ENCODE data around the gene MOCS1. TPM values are rescaled to one million over a fixed set of nuclear protein-coding genes. Genes with fewer than 3 reads are reported as not detected.
"Not testable (repeated sequence)": the region's sequence is repeated elsewhere in the genome, so short reads cannot be mapped to it uniquely, and the experiment has no call there.

MOCS1 gene
- total RNA-seq = 29.7 TPM
- long read RNA-seq, full-length matches to known transcripts = 56 of 127 reads
- long read RNA-seq, partial matches to known transcripts = 15 of 127 reads
- long read RNA-seq, other reads (novel, unspliced or antisense) = 56 of 127 reads

DNA sequence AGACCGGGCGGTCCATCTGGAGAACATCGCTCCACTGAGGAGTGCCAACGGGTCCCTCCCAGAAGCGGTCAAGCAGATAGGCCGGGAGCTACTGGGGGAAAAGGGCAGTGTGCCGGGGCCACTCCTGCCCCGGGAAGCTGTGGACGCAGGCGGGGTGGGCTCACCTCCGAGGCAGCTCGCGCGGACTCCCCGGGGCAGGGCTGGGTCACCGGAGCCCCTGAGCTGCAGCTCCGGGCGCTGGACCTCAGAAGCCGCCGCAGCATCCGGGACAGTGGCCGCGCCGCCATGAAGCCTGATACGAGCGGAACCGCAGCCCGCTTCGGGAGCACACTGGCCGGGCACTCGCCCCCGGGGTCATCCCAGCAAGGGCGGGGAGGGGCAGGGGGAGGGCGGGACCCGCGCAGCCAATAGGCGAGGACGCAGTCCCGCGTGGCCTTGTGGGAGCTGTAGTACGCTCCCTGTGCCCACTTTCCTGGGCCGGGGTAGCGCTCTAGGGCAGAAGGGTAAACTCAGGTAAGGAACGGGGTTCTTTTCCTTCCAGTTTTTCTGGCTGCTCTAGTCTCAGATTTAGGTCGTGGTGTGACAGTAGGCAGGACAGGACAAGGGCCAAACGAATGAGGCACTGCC is at the start of gene MOCS1:
MOCS1 (minus strand) TSS at position 332 of the 627 bp plus-strand sequence; CDS start at position 287, 45 bp downstream.
- peak; percentile 93 for DNase-seq
- intact Hi-C loops (cut with DNase I) = no loop called here
- peak; percentile 97 for ATAC-seq (ENCODE audit: poor library complexity)

DNA sequence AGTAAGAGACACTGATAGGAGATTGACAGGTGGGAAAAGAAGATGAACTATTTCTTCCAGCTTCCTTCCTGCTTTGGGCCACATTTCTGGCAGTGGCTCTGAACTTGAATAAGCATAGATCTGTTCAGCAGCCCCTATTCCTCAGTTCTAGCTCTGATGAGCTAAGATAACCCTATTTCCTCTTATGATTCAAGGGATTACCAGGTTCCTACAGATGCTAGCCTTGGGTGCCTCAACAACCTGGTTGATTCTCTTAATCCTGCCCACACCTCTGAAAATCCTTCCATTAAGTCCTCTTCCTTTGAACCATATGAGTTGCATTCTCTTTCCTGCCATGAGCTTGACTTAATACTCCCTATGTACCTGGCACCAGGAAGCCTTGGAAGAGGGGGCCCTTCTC is 49.8 kb upstream of the MOCS1 start:
- DNase-seq = no peak
- ATAC-seq (ENCODE audit: poor library complexity) = no peak
- intact Hi-C loops (cut with DNase I) = loop anchor here (5.0 to 10.0 kb wide), 2 partner anchors 323 to 861 kb away; no protein-coding TSS in a partner anchor

DNA sequence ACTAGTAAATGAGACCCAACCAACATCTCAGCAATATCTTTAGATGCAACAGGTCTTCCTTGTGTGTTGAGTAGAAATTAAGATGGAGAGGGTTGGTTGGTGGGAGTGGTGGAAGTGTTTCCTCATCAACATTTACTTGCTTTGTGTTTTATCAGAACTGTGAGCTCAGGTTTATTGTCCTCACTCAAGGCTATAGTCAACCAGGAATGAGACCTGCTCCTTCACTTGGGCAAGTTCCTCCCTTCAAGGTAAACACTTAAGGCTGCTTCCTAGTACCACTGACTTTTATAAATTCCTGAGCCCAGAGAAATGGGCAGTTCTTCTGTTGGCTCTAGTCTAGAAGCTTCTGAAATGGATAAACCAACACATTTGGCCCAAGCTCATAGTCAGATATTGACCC is 48.9 kb upstream of the MOCS1 start:
- intact Hi-C loops (cut with DNase I) = loop anchor here (5.0 to 10.0 kb wide), 2 partner anchors 324 to 862 kb away; no protein-coding TSS in a partner anchor
- no peak for DNase-seq
- ATAC-seq (ENCODE audit: poor library complexity) = no peak

DNA sequence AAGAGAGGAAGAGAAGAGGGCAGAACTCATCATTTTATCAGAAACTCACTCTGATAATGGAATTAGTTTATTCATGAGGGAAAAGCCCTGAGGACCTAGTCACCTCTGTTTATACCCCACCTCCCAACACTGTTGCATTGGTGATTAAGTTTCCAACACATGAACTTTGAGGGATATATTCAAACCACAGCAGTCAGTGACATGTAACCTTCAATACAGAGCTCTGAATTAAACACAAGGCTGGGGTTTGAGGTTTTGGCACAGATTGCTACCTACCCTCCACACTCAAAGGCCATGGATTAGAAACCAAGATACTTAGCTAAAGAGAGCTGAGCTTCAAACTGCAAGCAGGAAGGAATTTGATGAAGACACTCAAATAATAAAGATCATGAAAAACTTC is 48.5 kb upstream of the MOCS1 start:
- no peak for DNase-seq
- intact Hi-C loops (cut with DNase I) = loop anchor here (5.0 to 10.0 kb wide), 2 partner anchors 325 to 862 kb away; no protein-coding TSS in a partner anchor
- ATAC-seq (ENCODE audit: poor library complexity) = no peak

DNA sequence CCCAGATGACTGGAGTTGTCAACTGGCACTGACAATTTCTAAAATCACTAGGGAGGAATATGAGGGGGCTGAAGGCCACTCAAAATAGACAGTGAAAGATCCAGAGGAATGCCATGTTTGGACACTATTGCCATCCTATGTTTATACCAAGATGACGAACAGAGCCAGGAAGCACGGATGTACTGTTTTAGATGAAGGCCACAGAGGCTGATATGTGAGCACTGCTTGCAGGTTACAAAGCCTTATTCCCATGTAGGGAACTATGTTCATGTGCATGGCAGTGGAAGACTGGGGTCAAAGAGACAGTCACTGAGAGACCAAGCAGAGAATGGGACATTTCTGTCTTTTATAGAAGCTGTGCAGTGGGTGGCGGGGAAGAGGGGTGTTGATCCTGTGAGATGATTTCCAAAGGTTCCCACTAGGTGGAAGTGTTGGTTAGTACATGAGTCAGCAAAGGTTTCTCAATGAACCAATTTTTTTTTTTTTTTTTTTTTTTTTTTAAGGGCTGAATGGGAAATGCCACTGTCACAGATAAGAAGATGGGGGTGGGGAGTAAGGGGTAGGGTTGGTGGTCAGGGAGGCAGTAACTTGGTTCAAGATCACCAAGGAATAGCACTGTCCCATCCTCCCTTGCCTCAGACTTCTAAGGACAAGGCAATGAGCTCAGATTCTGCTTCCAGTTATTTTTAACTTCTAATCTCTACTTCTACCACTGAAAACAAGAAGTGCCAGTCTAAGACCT is 46.7 kb upstream of the MOCS1 start:
- intact Hi-C loops (cut with DNase I) = loop anchor here (5.0 to 10.0 kb wide), 2 partner anchors 326 to 864 kb away; no protein-coding TSS in a partner anchor
- ATAC-seq (ENCODE audit: poor library complexity) (peak; percentile 87), DNase-seq (no peak)

GRCh38 chr6:39979461-39980328 is 45.4 kb upstream of the MOCS1 start:
- no peak for DNase-seq
- intact Hi-C loops (cut with DNase I) = loop anchor here (5.0 to 10.0 kb wide), 2 partner anchors 328 to 865 kb away; no protein-coding TSS in a partner anchor
- ATAC-seq (ENCODE audit: poor library complexity) = peak; percentile 27

GRCh38 chr6:39978240-39978639 is 44.0 kb upstream of the MOCS1 start:
- DNase-seq (no peak), ATAC-seq (ENCODE audit: poor library complexity) (no peak)
- intact Hi-C loops (cut with DNase I) = no loop called here

GRCh38 chr6:39973661-39974060 is 39.4 kb upstream of the MOCS1 start:
- intact Hi-C loops (cut with DNase I) = no loop called here
- no peak for ATAC-seq (ENCODE audit: poor library complexity)
- DNase-seq = no peak

DNA sequence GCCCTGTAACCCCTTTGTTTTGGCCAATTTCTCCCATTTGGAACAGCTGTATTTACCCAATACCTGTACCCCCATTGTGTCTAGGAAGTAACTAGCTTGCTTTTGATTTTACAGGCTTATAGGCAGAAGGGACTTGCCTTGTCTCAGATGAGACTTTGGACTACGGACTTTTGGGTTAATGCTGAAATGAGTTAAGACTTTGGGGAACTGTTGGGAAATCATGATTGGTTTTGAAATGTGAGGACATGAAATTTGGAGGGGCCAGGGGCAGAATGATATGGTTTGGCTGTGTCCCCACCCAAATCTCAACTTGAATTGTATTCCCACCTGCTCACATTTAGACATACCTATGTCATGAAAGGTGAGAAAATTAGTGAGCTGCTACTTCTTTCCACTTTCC is 38.5 kb upstream of the MOCS1 start:
- DNase-seq; ATAC-seq (ENCODE audit: poor library complexity); intact Hi-C loops (cut with DNase I): not testable (repeated sequence)

GRCh38 chr6:39971131-39971530 is 36.9 kb upstream of the MOCS1 start:
- DNase-seq; intact Hi-C loops (cut with DNase I): not testable (repeated sequence)

GRCh38 chr6:39965751-39966150 is 31.5 kb upstream of the MOCS1 start:
- intact Hi-C loops (cut with DNase I) = no loop called here
- DNase-seq (no peak), ATAC-seq (ENCODE audit: poor library complexity) (no peak)

More at GRCh38 chr6:39971131-39971530, 36.9 kb upstream of the MOCS1 start:
- not testable (repeated sequence) for ATAC-seq (ENCODE audit: poor library complexity)

GRCh38 chr6:39964530-39964929 is 30.3 kb upstream of the MOCS1 start:
- intact Hi-C loops (cut with DNase I) = no loop called here
- no peak for ATAC-seq (ENCODE audit: poor library complexity)
- no peak for DNase-seq

- DNase-seq (no peak), ATAC-seq (ENCODE audit: poor library complexity) (no peak)
- intact Hi-C loops (cut with DNase I) = no loop called here
Observed at GRCh38 chr6:39964094-39964493, 29.8 kb upstream of the MOCS1 start.

GRCh38 chr6:39962831-39963230 is 28.6 kb upstream of the MOCS1 start:
- DNase-seq (no peak), ATAC-seq (ENCODE audit: poor library complexity) (no peak)
- intact Hi-C loops (cut with DNase I) = no loop called here

DNA sequence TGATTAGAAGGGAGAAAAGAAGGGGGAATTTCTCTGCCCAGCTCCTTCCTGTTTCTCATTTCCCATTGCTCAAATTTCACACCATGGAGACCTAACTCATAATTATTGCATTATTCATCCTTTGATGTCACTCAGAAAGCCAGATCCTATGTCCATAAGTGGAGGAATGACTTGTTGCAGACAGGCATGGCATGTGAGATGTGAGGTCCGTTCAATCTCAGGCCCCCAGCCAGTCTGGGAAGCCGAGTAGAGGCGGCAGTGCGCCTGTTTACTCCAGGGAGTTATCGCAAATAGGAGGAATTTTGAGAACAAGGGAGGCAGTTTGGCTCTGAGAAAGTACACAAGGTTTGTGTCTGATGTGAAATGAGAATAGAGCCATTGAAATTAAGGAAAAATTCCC is 26.9 kb upstream of the MOCS1 start:
- DNase-seq (no peak), ATAC-seq (ENCODE audit: poor library complexity) (peak; percentile 70)
- intact Hi-C loops (cut with DNase I) = no loop called here

DNA sequence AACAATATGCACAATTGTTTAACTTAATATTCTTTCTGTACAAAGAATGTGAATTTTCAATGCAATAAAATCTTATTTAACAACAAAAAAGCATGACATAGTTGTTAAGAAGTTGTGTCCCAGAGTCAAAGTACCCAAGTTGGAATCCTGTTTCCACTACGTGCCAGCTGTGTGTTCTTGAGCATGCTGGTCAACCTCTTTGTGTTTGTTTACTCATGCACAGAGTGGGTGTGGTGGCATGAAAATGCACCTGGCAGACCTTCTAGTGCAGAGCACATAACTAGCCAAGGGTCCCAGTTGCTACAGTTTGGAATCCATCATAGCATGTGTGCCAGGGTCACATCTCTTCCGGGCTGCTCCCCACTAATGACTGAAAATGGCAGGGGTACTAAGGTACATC is 24.7 kb upstream of the MOCS1 start:
- intact Hi-C loops (cut with DNase I) = no loop called here
- ATAC-seq (ENCODE audit: poor library complexity) (no peak), DNase-seq (no peak)

- no peak for ATAC-seq (ENCODE audit: poor library complexity)
- intact Hi-C loops (cut with DNase I) = no loop called here
- no peak for DNase-seq
Observed at GRCh38 chr6:39956936-39957335, 22.7 kb upstream of the MOCS1 start.

DNA sequence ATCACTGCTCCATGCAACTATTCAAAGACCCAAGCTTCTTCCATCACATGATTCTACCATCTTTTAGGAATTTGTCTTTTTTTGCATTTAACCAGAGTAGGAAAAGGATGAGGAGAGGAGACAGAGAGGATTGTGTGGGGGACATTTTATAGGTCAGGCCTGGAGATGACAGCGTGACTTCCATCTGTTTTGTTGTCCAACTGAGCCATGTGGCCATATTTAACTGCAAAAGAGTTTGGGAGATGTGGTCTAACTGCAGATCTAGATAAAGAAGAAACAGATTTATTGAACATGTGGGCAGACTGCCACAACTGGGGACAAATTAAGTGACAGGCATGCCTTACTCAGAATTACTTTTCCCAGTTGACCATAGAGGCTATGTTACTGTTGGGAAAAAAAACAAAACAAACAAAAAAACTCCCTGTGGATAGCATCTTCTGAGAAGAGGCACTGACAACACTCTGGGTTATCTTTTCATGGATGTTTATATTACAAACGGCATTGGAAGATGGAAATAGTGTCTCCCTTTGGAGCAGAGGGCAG is 18.9 kb upstream of the MOCS1 start:
- ATAC-seq (ENCODE audit: poor library complexity) = peak; percentile 28
- intact Hi-C loops (cut with DNase I) = no loop called here
- no peak for DNase-seq

Data from Right ventricle myocardium superior (tissue), 1 donor.